Stimulated activated naive CD8-positive, alpha-beta T cell treated with anti-CD3 and anti-CD28 coated beads, Interleukin-15, amount 100 ng/mL, for 72 hours (primary cell): ENCODE results near the gene TCTA.

Experiments
- ATAC-seq: fragments of 150-1000 bp; cut with Tn5 transposase; 2 replicates; pipeline ENCODE4 v1.10.0; 2021; ENCODE audit warnings: mild to moderate bottlenecking, moderate library complexity
- DNase-seq, 2 donors: peaks; one replicate each; pipeline ENCODE4 v3.0.0; 2021 to 2022
- H3K27ac Mint-ChIP-seq, 2 donors: one replicate each; pipeline ENCODE4 v1.8.0; 2022; ENCODE audit warnings: mild to moderate bottlenecking in 2 of 2, mixed read lengths in 2 of 2, moderate library complexity in 2 of 2
- H3K27me3 Mint-ChIP-seq: one replicate; pipeline ENCODE4 v1.8.0; 2022; ENCODE audit warnings: mixed read lengths
- H3K4me1 Mint-ChIP-seq: one replicate; pipeline ENCODE4 v1.8.0; 2022; ENCODE audit warnings: mild to moderate bottlenecking, mixed read lengths
- H3K4me3 Mint-ChIP-seq, 2 donors: one replicate each; pipeline ENCODE4 v1.8.0; 2022; ENCODE audit warnings: mild to moderate bottlenecking in 2 of 2, mixed read lengths in 2 of 2, moderate library complexity in 1 of 2
- H3K9me3 Mint-ChIP-seq, 2 donors: one replicate each; pipeline ENCODE4 v1.8.0; 2022; ENCODE audit warnings: mixed read lengths in 2 of 2

The TCTA gene

DNA sequence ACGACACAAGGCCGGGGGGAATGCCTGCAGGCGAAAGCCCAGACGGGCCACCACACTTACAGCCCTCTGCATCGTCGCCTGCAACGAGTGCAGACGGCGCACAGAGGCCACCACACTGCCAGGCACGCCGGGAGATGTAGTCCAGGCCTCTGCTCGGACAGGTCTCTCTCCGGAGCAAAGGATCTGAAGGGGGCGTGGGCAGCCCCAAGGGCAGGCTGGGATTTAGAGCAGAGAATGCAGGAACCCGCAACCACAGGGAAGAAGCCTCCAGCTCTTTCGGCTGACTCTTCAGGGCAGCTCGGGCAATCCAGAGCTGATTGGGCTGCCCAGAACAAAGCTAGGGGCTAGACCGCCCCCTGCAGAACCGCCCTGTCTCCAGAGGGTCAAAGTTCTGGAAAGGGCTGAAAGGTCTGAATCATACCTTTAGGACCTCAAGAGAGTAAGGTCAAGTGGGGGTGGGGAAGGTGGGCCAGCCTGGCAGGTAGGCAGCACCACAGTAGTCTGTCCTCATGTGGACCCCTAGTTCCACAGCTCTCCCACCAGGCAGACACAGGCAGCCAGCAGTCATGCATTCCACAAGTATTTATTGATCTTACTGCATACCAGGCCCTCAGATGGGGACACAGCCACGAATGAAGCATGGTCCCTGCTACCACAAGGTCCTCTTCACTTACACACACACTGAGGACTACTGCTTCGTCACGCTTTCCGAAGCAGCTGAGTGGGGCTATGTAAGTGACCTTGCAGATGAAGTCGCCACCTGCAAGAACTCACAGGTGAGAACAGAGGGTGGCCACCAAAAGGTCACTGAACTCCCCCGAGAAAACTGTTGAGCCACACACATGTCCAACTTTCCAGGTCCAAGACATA is 10.4 kb downstream of the TCTA start, which contains the start of gene AMT:
Gene AMT (minus strand): TSS at position 95 of the 870 bp plus-strand sequence. CDS start 23 bp downstream, at position 72.
- no peaks in the 10 kb centered on the region for H3K9me3 Mint-ChIP-seq
- peak within 1 kb of the TSS in 1 of 2 donors; percentile 15 for H3K27ac Mint-ChIP-seq
- DNase-seq (no peak), ATAC-seq (no peak)
- H3K27me3 Mint-ChIP-seq: no peaks in the 10 kb centered on the region
- peaks cover 65% of the 10 kb centered on the region for H3K4me1 Mint-ChIP-seq
- H3K4me3 Mint-ChIP-seq: peak within 1 kb of the TSS in 1 of 2 donors; percentile 68

DNA sequence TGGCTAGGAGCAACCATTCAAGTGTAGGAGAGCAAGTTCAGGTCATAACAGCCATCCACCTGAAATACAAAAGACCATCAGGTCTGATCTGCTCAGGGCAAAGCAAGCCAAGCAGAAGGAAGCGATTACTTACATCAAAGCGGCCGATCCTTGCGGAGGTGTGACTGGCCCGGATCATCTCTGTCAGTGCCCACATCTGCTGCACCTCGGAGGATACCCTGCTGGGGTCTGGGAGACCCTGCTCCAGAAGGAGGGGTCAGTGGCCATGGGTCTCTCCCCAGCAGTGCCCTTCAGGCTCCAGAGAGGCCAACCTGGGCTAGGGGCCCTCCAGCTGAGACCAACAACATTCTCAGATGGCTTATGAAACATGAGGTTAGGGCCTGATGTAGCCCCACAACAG is 12.6 kb downstream of the TCTA start:
- H3K4me1 Mint-ChIP-seq: peaks cover 59% of the 10 kb centered on the region
- no peak overlapping the region for H3K27ac Mint-ChIP-seq
- H3K9me3 Mint-ChIP-seq: no peaks in the 10 kb centered on the region
- no peak overlapping the region for H3K4me3 Mint-ChIP-seq
- H3K27me3 Mint-ChIP-seq: no peaks in the 10 kb centered on the region
- ATAC-seq: no peak
- no peak for DNase-seq

DNA sequence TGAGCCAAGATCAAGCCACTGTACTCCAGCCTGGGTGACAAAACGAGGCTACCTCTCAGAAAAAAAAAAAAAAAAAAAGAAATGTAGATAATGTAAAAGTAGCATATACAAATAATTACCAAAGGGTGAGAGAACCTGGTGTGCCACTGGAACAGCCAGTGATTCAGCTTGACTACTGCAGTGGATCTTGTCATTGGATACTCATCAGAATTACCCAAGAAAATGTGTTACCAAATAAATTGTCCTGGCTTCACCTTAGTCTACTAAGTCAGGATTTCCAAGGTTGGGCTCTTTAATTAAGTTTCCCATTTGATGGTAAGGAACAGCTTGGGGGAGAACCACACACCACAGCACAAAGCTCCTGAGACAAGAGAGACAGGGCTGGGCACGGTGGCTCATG is 15.4 kb downstream of the TCTA start:
- Mint-ChIP-seq H3K27ac (peak overlapping the region in 1 of 2 donors; percentile 19), H3K4me1 (peaks cover 32% of the 10 kb centered on the region), H3K27me3 (no peaks in the 10 kb centered on the region), H3K9me3 (no peaks in the 10 kb centered on the region), H3K4me3 (peak overlapping the region; percentile 88 to 96)
- ATAC-seq: no peak
- DNase-seq: no peak

DNA sequence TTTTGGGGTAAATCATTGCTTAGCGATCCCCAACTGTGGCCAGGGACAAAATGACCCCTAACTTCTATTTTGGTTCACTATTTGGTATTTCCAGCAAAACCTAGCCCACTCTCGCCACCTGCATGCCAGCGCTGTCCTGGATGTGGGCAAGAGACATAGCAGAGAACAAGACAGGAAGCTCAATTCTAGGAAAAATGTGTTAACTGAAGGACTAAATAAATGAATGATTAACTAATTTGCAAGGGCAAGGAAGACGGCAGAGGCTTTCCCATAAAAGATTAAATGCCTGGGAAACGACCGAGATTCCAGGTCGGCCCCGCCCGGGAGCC is 16.5 kb downstream of the TCTA start:
- H3K27me3 Mint-ChIP-seq: no peaks in the 10 kb centered on the region
- peaks cover 26% of the 10 kb centered on the region for H3K4me1 Mint-ChIP-seq
- peak overlapping the region; percentile 98 to 99 for H3K27ac Mint-ChIP-seq
- H3K9me3 Mint-ChIP-seq: no peaks in the 10 kb centered on the region
- peak; percentile 14 for ATAC-seq
- DNase-seq: no peak
- peak overlapping the region; percentile 88 to 96 for H3K4me3 Mint-ChIP-seq

DNA sequence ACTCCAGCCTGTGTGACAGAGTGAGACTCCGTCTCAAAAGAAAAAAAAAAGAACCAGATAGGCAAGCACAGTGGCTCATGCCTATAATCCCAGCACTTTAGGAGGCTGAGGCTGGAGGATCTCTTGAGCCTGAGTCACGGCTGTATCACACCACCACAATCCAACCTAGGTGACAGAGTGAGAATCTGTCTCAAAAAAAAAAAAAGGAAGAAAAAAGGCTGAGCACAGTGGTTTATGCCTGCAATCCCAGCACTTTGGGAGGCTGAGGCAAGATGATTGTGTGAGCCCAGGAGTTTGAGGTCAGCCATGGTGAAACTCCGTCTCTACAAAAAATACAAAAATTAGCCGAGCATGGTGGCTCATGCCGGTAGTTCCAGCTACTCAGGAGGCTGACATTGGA is 22.5 kb downstream of the TCTA start:
- DNase-seq: no peak
- Mint-ChIP-seq H3K27me3 (no peaks in the 10 kb centered on the region), H3K4me3 (no peak overlapping the region), H3K4me1 (no peaks in the 10 kb centered on the region), H3K9me3 (no peaks in the 10 kb centered on the region), H3K27ac (no peak overlapping the region)
- ATAC-seq: no peak

DNA sequence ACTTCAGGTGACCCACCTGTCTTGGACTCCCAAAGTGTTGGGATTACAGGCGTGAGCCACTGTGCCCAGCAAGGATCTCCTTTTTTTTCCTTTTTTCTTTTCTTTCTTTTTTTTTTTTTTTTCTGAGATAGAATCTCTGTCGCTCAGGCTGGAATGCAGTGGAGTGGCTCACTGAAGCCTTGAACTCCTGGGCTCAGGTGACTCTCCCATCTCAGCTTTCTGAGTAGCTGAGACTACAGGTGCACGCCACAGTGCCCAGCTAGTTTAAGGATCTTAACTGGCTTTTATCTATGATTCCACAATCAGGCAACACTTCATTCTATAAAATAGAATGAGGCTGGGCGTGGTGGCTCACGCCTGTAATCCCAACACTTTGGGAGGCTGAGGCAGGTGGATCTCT is 33.2 kb downstream of the TCTA start:
- Mint-ChIP-seq H3K4me1 (peaks cover 18% of the 10 kb centered on the region), H3K9me3 (no peaks in the 10 kb centered on the region), H3K27me3 (no peaks in the 10 kb centered on the region), H3K27ac (no peak overlapping the region), H3K4me3 (no peak overlapping the region)
- no peak for DNase-seq
- ATAC-seq: no peak

DNA sequence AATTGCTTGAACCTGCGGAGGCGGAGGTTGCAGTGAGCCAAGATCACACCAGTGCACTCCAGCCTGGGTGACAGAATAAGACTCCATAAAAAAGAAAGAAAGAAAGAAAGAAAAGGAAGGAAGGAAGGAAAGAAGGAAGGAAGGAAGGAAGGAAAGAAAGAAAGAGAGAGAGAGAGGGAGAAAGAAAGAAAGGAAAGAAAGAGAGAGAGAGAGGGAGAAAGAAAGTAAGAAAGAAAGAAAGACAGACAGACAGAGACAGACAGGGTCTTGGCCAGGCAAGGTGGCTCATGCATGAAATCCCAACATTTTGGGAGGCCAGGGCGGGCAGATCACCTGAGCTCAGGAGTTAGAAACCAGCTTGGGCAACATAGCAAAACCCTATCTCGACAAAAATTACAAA is 41.4 kb downstream of the TCTA start:
- no peak overlapping the region for H3K4me3 Mint-ChIP-seq
- H3K9me3 Mint-ChIP-seq: no peaks in the 10 kb centered on the region
- ATAC-seq: no peak
- peaks cover 4% of the 10 kb centered on the region for H3K4me1 Mint-ChIP-seq
- H3K27me3 Mint-ChIP-seq: no peaks in the 10 kb centered on the region
- no peak for DNase-seq
- H3K27ac Mint-ChIP-seq: no peak overlapping the region

DNA sequence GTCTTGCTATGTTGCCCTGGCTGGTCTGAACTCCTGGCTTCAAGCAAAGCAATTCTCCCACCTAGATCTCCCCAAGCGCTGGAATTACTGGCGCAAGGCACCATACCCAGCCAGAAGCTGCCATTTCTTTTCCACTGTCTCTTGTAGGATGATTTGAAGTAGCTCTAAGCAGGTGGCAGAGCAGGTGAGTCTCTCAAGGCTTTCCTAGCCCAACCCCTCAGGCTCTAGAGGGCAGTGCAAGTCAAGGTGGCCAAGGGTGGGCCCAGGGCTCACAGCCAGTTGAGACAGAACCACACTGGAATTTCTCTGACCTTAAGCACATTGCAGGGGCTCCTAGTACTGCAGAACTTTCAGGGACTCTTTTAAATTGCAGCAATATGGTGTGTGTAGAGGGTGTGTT is 42.2 kb downstream of the TCTA start:
- H3K27ac Mint-ChIP-seq: no peak overlapping the region
- H3K4me1 Mint-ChIP-seq: no peaks in the 10 kb centered on the region
- no peaks in the 10 kb centered on the region for H3K9me3 Mint-ChIP-seq
- no peaks in the 10 kb centered on the region for H3K27me3 Mint-ChIP-seq
- ATAC-seq (peak; percentile 53), DNase-seq (no peak)
- H3K4me3 Mint-ChIP-seq: no peak overlapping the region

DNA sequence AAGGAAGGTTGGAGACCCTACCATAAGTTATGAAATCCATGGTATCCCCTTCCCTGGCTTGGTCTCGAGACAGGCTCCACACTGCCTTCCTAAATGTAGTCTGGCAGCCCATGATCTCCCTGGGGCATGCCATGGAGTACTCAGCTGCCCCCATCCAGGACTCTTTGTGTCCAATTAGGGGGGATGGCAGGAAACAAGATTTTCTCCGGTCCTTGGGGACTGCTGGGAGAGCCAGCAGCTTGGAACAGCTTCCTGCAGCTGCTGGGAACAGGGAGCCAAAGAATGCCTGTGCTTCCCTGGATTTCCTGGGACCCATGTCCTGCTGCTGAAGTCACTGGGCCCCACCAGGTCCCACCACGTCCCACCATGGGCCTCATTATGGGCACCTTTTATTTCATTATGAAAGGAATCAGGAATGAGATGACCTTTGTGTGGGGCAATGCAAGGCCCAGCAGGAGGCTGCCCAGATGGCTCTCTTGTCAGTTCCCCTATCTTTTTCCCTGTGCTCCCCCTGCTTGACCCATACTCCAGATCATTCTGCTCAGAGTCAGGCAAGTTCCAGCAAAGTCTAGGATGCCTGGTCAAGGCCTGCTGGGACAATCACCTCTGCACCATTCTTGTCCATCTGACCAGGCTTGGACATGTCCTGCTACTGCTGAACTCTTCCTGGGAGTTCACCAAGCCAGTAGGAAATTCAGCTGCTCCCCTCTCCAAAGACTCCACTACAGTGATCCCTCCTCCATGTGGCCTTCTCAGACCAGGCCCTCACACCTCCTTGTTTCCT is 42.9 kb downstream of the TCTA start:
- ATAC-seq (no peak), DNase-seq (no peak)
- no peaks in the 10 kb centered on the region for H3K9me3 Mint-ChIP-seq
- H3K4me1 Mint-ChIP-seq: no peaks in the 10 kb centered on the region
- no peak overlapping the region for H3K27ac Mint-ChIP-seq
- H3K27me3 Mint-ChIP-seq: no peaks in the 10 kb centered on the region
- H3K4me3 Mint-ChIP-seq: no peak overlapping the region

DNA sequence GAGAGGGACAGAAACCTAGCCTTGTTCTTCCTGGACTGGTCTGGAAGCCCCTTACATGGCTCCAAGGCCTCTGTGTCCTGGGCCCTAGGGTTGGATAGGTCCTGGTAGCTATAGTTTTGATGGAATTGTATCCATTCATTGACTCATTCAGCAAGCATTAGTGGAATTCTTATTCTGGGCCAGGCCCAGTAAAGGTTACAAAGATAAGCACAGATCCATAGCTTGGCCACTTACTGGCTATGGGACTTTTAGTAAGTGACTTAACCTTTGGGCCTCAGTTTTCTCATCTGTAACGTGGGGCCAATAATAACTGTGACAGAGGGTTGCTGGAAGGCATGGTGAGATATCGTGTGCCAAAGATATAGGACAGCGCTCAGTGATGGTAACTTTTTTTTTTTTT is 44.2 kb downstream of the TCTA start:
- DNase-seq (no peak), ATAC-seq (no peak)
- Mint-ChIP-seq H3K9me3 (no peaks in the 10 kb centered on the region), H3K4me3 (no peak overlapping the region), H3K27ac (no peak overlapping the region), H3K4me1 (no peaks in the 10 kb centered on the region), H3K27me3 (no peaks in the 10 kb centered on the region)

DNA sequence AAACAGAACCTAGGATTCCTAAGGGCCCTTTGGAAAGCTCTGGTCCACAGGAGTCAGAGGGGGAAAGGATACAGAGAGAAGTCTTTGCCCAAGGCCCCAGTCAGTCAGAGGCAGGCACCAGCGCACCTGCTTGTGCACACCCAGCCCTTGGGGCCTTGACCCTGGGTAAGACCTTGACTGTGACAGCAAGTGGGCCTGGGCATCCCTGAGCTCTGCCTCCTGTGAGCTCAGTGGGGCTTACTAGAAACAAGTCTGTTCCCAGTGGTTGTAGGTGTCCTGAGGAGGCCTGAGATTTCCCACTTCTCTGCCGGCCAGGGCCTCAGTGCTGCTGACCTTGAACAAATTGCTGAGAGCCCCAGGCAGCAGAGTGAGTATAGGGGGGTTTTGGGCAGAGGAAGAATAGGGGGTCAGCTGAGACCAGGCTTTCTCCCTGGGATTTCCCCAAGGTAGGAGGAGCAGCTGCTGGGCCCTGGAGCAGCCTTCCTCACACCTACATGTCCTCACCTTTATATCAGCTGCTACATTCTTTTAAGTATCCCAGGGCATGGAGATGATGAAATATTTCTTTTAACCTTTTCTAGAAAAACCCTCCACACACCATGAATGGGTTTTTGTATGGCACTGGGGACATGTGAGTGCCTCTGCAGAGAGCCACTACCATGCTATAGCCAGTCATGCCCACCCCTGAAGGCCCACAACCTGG is 48.1 kb downstream of the TCTA start:
- Mint-ChIP-seq H3K4me3 (no peak overlapping the region), H3K27me3 (peaks cover 5% of the 10 kb centered on the region), H3K9me3 (no peaks in the 10 kb centered on the region), H3K4me1 (no peaks in the 10 kb centered on the region), H3K27ac (no peak overlapping the region)
- no peak for ATAC-seq
- DNase-seq: no peak

DNA sequence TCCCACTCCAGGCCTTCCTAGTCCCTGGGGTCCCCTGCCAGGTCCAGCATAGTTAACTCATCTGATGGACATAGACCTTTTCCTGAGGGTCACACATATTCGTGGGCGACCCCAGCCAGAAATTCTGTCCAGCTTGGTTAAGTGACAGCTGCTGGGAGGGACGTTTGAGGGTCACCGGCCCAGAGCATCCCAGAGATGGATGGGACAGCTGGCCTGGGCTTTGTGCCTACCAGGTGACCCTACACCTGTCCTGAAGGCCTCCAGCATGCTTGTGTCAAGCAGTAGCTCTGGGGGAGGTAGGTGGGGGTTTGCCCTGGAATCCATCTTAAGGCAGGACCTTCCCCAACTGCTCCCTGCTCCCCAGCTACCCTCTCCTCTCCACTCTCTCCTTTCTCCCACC is 48.7 kb downstream of the TCTA start:
- DNase-seq (no peak), ATAC-seq (no peak)
- H3K27me3 Mint-ChIP-seq: peaks cover 5% of the 10 kb centered on the region
- no peak overlapping the region for H3K27ac Mint-ChIP-seq
- H3K9me3 Mint-ChIP-seq: no peaks in the 10 kb centered on the region
- no peak overlapping the region for H3K4me3 Mint-ChIP-seq
- H3K4me1 Mint-ChIP-seq: no peaks in the 10 kb centered on the region

DNA sequence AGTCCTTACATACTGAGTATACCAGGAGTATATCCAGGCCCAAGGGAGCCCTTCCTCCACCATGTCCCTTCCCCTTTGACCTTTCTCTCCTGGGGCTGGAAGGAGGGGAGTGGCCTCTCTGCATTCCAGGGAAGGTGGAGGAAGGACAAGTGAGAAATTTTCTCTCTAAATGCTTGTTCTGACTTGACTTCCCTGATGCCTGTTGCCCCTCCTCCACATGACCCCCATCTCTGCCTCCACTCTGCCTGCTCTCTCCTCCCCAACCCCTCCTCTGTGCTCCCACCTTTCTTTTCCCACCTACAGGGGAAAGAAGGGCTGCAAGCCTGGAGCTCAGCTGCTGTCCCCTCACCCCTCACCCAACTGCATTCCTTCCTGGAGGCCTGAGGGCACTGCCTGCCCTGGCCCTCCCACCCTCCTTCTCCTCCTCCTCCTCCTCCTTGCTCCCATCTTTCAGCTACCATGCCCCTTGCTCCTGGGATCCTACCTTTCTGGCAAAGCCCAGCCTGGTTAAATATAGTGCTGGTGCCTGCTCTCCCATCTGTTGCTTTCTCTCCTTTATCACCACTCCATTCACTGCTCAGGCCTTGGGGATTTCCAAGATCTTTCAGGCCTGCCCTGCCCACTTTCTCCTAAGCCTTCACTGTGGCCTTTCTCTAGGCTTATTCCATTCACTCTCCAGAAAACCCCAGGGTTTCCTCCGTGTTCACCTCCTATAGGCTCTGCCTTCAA is 49.4 kb downstream of the TCTA start:
- peaks cover 5% of the 10 kb centered on the region for H3K27me3 Mint-ChIP-seq
- H3K27ac Mint-ChIP-seq: peak overlapping the region; percentile 4 to 41
- no peak for ATAC-seq

DNA sequence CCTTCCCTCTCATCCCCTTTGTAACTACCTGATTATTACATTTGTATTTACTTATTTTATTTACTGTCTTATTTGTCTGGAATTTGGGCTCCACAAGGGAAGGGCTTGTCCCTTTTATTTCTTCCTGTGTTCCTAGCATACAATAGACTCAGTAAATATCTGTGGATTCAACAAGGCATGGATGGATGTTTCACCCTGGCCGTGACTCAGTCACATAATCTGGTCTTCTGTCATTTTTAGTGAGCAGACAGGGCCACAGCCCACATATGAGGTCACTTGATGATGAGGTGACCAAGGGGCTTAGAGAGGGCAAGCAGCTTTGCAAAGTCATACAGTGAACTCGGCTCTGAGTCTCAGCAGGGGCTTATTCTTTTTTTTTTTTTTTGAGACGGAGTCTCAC is 50.0 kb downstream of the TCTA start:
- ATAC-seq (no peak), DNase-seq (no peak)
- Mint-ChIP-seq H3K4me3 (no peak overlapping the region), H3K4me1 (no peaks in the 10 kb centered on the region), H3K27me3 (peaks cover 5% of the 10 kb centered on the region), H3K27ac (no peak overlapping the region), H3K9me3 (no peaks in the 10 kb centered on the region)

More for the DNA sequence above, 49.4 kb downstream of the TCTA start:
- Mint-ChIP-seq H3K4me3 (no peak overlapping the region), H3K4me1 (no peaks in the 10 kb centered on the region), H3K9me3 (no peaks in the 10 kb centered on the region)
- DNase-seq: no peak

DNA sequence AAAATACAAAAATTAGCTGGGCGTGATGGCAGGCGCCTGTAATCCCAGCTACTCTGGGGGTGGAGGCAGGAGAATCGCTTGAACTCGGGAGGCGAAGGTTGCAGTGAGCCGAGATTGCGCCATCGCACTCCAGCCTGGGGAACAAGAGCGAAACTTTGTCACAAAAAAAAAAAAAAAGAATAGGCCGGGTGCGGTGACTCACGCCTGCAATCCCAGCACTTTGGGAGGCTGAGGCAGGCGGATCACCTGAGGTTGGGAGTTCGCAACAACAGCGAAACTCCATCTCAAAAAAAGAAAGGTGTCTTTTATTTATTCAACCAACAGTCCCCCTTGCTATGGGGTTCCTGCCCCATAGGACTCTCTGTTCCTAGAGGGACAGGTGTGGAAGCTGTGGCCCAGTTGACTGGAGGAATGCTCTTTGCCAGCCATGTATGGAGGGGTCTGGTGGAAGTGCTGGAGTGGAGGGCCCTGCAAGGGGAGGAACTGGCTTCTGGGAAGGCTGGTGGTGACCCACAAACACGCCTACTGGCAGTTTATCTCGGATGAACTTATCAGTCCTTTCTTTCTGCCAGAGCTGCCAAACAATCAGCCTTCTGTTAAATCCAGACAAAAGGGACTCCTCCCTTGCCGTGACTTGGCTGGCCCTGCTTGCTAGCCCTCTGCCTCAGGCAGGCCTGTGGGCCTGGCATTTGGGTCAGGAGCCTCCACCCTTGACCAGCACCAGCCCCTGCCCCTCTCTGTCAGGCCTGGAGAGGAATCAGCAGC is 53.2 kb downstream of the TCTA start:
- Mint-ChIP-seq H3K4me3 (no peak overlapping the region), H3K4me1 (peaks cover 10% of the 10 kb centered on the region), H3K9me3 (no peaks in the 10 kb centered on the region), H3K27me3 (peaks cover 5% of the 10 kb centered on the region), H3K27ac (no peak overlapping the region)
- DNase-seq: no peak
- ATAC-seq: no peak
